ENCODE data around the gene ZRANB2. TPM values are rescaled to one million over a fixed set of nuclear protein-coding genes. Genes with fewer than 3 reads are reported as not detected.

Gene ZRANB2
- polyA plus RNA-seq, 1 donor (not counting 4 experiments of a cell fraction or from before 2014, with no cell fraction given) = 92.3 TPM

DNA sequence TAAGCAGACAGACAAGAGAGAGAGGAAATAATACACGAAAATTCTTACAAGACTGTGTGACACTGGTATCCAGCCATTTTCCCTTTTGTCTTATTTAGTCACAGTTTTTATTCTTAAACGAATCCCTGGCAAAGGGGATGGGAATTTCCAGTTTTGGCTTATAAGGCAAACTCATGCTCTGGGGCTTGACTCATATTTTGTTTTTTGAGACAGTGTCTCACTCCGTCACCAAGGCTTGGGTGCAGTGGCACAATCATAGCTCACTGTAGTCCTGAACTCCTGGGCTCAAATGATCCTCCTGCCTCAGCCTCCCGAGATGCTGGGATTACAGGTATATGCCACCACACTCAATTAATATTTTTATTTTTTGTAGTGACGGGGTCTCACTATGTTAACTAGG lies 65.1 kb downstream of the ZRANB2 start:
- dilution Hi-C loops (cut with MboI; ENCODE audit: extremely low pct_ligation_motif_present, low sequenced_read_pairs) = no loop called here
- no peaks in the 10 kb centered on the region for H3K27me3 ChIP-seq (ENCODE audit: control insufficient read depth, extremely low read depth, insufficient read depth, low read length)
- no peaks in the 10 kb centered on the region for H4K20me1 ChIP-seq (ENCODE audit: control insufficient read depth, extremely low read depth, insufficient read depth, low read length)
- no peak for TF ChIP-seq EZH2 (IDR thresholded peaks at IDR 0.05; ENCODE audit: low read length)
- TF ChIP-seq, protein P1, sequence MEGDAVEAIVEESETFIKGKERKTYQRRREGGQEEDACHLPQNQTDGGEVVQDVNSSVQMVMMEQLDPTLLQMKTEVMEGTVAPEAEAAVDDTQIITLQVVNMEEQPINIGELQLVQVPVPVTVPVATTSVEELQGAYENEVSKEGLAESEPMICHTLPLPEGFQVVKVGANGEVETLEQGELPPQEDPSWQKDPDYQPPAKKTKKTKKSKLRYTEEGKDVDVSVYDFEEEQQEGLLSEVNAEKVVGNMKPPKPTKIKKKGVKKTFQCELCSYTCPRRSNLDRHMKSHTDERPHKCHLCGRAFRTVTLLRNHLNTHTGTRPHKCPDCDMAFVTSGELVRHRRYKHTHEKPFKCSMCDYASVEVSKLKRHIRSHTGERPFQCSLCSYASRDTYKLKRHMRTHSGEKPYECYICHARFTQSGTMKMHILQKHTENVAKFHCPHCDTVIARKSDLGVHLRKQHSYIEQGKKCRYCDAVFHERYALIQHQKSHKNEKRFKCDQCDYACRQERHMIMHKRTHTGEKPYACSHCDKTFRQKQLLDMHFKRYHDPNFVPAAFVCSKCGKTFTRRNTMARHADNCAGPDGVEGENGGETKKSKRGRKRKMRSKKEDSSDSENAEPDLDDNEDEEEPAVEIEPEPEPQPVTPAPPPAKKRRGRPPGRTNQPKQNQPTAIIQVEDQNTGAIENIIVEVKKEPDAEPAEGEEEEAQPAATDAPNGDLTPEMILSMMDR (optimal IDR thresholded peaks at IDR 0.05 in 1 of 3, IDR thresholded peaks at IDR 0.05 in 1 of 3, conservative IDR thresholded peaks at IDR 0.05 in 1 of 3; ENCODE audit: extremely low read depth in 1 of 3, insufficient read depth in 2 of 3, low read length in 3 of 3) = no peak
- no peak overlapping the region for H3K4me2 ChIP-seq (ENCODE audit: control insufficient read depth, extremely low read depth, insufficient read depth, low read depth, low read length)
- no peaks in the 10 kb centered on the region for H3K9me3 ChIP-seq (ENCODE audit: control insufficient read depth, low read depth, low read length)
- H3K4me3 ChIP-seq (ENCODE audit: control insufficient read depth in 2 of 3, extremely low read depth in 1 of 3, insufficient read depth in 2 of 3, low read depth in 1 of 3, low read length in 3 of 3) = no peak overlapping the region
- H3K4me1 ChIP-seq (ENCODE audit: control insufficient read depth, extremely low read depth, insufficient read depth, low read length) = no peaks in the 10 kb centered on the region
- no peak overlapping the region for H3K9ac ChIP-seq (ENCODE audit: control insufficient read depth, extremely low read depth, insufficient read depth, low read length)
- no peaks in the 10 kb centered on the region for H3K36me3 ChIP-seq (ENCODE audit: control insufficient read depth in 2 of 2, extremely low read depth in 1 of 2, insufficient read depth in 2 of 2, low read length in 2 of 2)
- no peak for DNase-seq (ENCODE audit: low read depth, low spot score)
- no peaks in the 10 kb centered on the region for H3K9me1 ChIP-seq (ENCODE audit: control insufficient read depth, extremely low read depth, insufficient read depth, low read length)
- no peaks in the 10 kb centered on the region for H3K79me2 ChIP-seq (ENCODE audit: control insufficient read depth, insufficient read depth, low read length)
- no peak overlapping the region for H3K27ac ChIP-seq (ENCODE audit: control insufficient read depth, insufficient read depth, low read length)
- no peak for FAIRE-seq
- H2AFZ ChIP-seq (ENCODE audit: control insufficient read depth, low read length) = no peak overlapping the region

DNA sequence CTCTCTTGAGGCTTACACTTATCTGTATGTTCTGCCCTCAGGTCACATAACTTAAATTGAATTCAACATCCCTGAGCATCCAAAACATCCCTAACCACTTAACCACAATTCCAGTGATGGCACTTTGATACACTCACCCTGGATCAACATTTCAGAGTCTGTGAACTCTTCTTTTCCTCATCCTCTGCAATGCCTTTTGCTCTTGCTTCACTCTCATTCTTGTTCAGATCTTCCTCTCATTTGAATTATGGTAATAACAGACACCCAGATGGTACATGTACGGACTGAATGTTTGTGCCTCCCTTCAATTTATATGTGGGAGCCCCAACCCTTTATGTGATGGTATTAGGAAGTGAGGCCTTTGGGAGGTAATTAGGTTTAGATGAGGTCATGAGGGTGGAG lies 66.7 kb downstream of the ZRANB2 start:
- H3K27ac ChIP-seq (ENCODE audit: control insufficient read depth, insufficient read depth, low read length) = no peak overlapping the region
- no peaks in the 10 kb centered on the region for H3K9me3 ChIP-seq (ENCODE audit: control insufficient read depth, low read depth, low read length)
- TF ChIP-seq, protein P1 (optimal IDR thresholded peaks at IDR 0.05 in 1 of 3, IDR thresholded peaks at IDR 0.05 in 1 of 3, conservative IDR thresholded peaks at IDR 0.05 in 1 of 3; ENCODE audit: extremely low read depth in 1 of 3, insufficient read depth in 2 of 3, low read length in 3 of 3) = no peak
- H3K9ac ChIP-seq (ENCODE audit: control insufficient read depth, extremely low read depth, insufficient read depth, low read length) = no peak overlapping the region
- H3K27me3 ChIP-seq (ENCODE audit: control insufficient read depth, extremely low read depth, insufficient read depth, low read length) = no peaks in the 10 kb centered on the region
- DNase-seq (ENCODE audit: low read depth, low spot score) = no peak
- no peak overlapping the region for H2AFZ ChIP-seq (ENCODE audit: control insufficient read depth, low read length)
- dilution Hi-C loops (cut with MboI; ENCODE audit: extremely low pct_ligation_motif_present, low sequenced_read_pairs) = no loop called here
- no peak overlapping the region for H3K4me2 ChIP-seq (ENCODE audit: control insufficient read depth, extremely low read depth, insufficient read depth, low read depth, low read length)
- no peak overlapping the region for H3K4me3 ChIP-seq (ENCODE audit: control insufficient read depth in 2 of 3, extremely low read depth in 1 of 3, insufficient read depth in 2 of 3, low read depth in 1 of 3, low read length in 3 of 3)
- FAIRE-seq = no peak
- no peaks in the 10 kb centered on the region for H3K79me2 ChIP-seq (ENCODE audit: control insufficient read depth, insufficient read depth, low read length)
- H3K4me1 ChIP-seq (ENCODE audit: control insufficient read depth, extremely low read depth, insufficient read depth, low read length) = no peaks in the 10 kb centered on the region
- H4K20me1 ChIP-seq (ENCODE audit: control insufficient read depth, extremely low read depth, insufficient read depth, low read length) = no peaks in the 10 kb centered on the region
- H3K9me1 ChIP-seq (ENCODE audit: control insufficient read depth, extremely low read depth, insufficient read depth, low read length) = no peaks in the 10 kb centered on the region
- no peaks in the 10 kb centered on the region for H3K36me3 ChIP-seq (ENCODE audit: control insufficient read depth in 2 of 2, extremely low read depth in 1 of 2, insufficient read depth in 2 of 2, low read length in 2 of 2)

Small RNA genes lying within 50 kb of the gene (small RNA-seq; reads per million reads assigned to genes)
- 27.7 to 2,722 (median 2,440) reads per million in 3 experiments for gene MIR186 (ENCODE audit: insufficient read length in 3 of 3, low read depth in 3 of 3, low replicate concordance in 1 of 3)

Other genes starting within 250 kb of the ZRANB2 start
- 0.04 to 0.05 TPM in 2 of 3 replicates, not detected in the other for gene PTGER3, start 33.2 kb downstream of the ZRANB2 start, polyA plus RNA-seq